Measurements from ENCODE around the gene POLQ. TPM values are rescaled to one million over a fixed set of nuclear protein-coding genes. Genes with fewer than 3 reads are reported as not detected.

Gene POLQ
- total and polyA plus RNA-seq, 7 donors = 0.01 to 0.90 (median 0.17) TPM

DNA sequence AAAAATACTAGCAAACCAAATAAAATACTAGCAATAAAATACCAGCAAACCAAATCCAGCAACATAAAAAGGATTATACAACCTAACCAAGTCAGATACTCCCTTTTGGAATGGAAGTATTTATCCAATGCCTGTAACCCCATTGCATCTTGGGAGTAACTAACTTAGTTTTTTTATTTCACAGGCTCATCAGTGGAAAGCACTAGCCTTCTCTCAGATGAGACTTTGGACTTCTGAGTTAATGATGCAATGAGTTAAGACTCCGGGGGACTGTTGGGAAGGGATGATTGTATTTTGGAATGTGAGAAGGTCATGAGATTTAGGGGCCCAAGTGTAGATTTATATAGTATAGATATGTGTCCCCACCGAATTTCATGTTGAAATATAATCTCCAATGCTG lies 41.2 kb downstream of the POLQ start:
- Histone ChIP-seq H3K27ac (no peak overlapping the region), H3K4me1 (no peaks in the 10 kb centered on the region), H3K27me3 (ENCODE audit: insufficient read depth in 3 of 3, low read length in 2 of 3) (no peaks in the 10 kb centered on the region), H3K4me3 (no peak overlapping the region), H3K9me3 (no peaks in the 10 kb centered on the region), H3K36me3 (ENCODE audit: insufficient read depth in 1 of 2, low read depth in 1 of 2) (no peaks in the 10 kb centered on the region)
- TF ChIP-seq CTCF (IDR thresholded peaks at IDR 0.05) = no peak
- ATAC-seq (no peak), DNase-seq (no peak)
- 87 to 91% (median 89%) methylated on average over 2 of the region's 2 CpGs for WGBS, 3 donors
- intact Hi-C loops (cut with DNase I) = no loop called here

- Histone ChIP-seq H3K27me3 (ENCODE audit: insufficient read depth in 3 of 3, low read length in 2 of 3) (no peaks in the 10 kb centered on the region), H3K4me3 (no peak overlapping the region), H3K4me1 (no peaks in the 10 kb centered on the region), H3K36me3 (ENCODE audit: insufficient read depth in 1 of 2, low read depth in 1 of 2) (no peaks in the 10 kb centered on the region), H3K9me3 (no peaks in the 10 kb centered on the region), H3K27ac (no peak overlapping the region)
- 86 to 89% (median 87%) methylated on average over 4 of the region's 4 CpGs for WGBS, 3 donors
- ATAC-seq (no peak), DNase-seq (no peak)
- no peak for TF ChIP-seq CTCF (IDR thresholded peaks at IDR 0.05)
- intact Hi-C loops (cut with DNase I) = no loop called here
Measured at GRCh38 chr3:121496786-121497185, 49.0 kb downstream of the POLQ start.

DNA sequence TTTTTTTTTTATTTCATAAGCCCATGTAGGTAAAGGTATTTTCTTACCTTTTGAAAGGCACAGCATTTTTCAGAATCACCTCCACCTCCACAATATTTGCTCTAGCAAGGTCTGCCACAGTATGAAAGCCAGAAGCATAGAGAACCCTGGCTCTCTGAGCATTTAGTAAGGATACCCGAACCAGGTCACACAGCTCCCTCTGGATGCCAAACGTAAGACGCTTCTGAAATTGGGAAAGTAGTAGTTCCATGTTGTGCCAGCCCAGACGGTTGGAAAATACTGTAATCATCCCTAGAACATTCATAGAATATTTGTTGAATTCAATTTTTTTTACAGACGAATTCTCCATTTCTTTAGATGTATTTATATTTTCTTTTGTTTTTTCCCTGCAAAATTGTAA lies 52.4 kb downstream of the POLQ start:
- H3K27ac ChIP-seq = no peak overlapping the region
- DNase-seq = no peak
- no peaks in the 10 kb centered on the region for H3K27me3 ChIP-seq (ENCODE audit: insufficient read depth in 3 of 3, low read length in 2 of 3)
- intact Hi-C loops (cut with DNase I) = no loop called here
- no peak for TF ChIP-seq CTCF (IDR thresholded peaks at IDR 0.05)
- H3K4me1 ChIP-seq = no peaks in the 10 kb centered on the region
- H3K9me3 ChIP-seq = no peaks in the 10 kb centered on the region
- H3K36me3 ChIP-seq (ENCODE audit: insufficient read depth in 1 of 2, low read depth in 1 of 2) = no peaks in the 10 kb centered on the region
- 79 to 88% (median 86%) methylated on average over 5 of the region's 5 CpGs for whole genome bisulfite sequencing, 3 donors
- no peak overlapping the region for H3K4me3 ChIP-seq
- no peak for ATAC-seq

GRCh38 chr3:121491683-121492320 lies 54.0 kb downstream of the POLQ start:
- H3K27me3 ChIP-seq (ENCODE audit: insufficient read depth in 3 of 3, low read length in 2 of 3) = no peaks in the 10 kb centered on the region
- H3K36me3 ChIP-seq (ENCODE audit: insufficient read depth in 1 of 2, low read depth in 1 of 2) = no peaks in the 10 kb centered on the region
- WGBS, 3 donors = 94 to 97% (median 95%) methylated on average over 7 of the region's 7 CpGs
- no peaks in the 10 kb centered on the region for H3K9me3 ChIP-seq
- no peak for TF ChIP-seq CTCF (IDR thresholded peaks at IDR 0.05)
- H3K27ac ChIP-seq = no peak overlapping the region
- DNase-seq = no peak
- ATAC-seq = no peak
- H3K4me1 ChIP-seq = no peaks in the 10 kb centered on the region
- H3K4me3 ChIP-seq = no peak overlapping the region
- intact Hi-C loops (cut with DNase I) = no loop called here

GRCh38 chr3:121490161-121490560 lies 55.6 kb downstream of the POLQ start:
- no peak for DNase-seq
- ATAC-seq = no peak
- intact Hi-C loops (cut with DNase I) = no loop called here
- no peak overlapping the region for H3K4me3 ChIP-seq
- H3K27me3 ChIP-seq (ENCODE audit: insufficient read depth in 3 of 3, low read length in 2 of 3) = no peaks in the 10 kb centered on the region
- no peak overlapping the region for H3K27ac ChIP-seq
- 91 to 99% (median 94%) methylated on average over 6 of the region's 6 CpGs for WGBS, 3 donors
- no peaks in the 10 kb centered on the region for H3K36me3 ChIP-seq (ENCODE audit: insufficient read depth in 1 of 2, low read depth in 1 of 2)
- no peaks in the 10 kb centered on the region for H3K4me1 ChIP-seq
- no peak for TF ChIP-seq CTCF (IDR thresholded peaks at IDR 0.05)
- no peaks in the 10 kb centered on the region for H3K9me3 ChIP-seq
